ENCODE results near the gene ADAMTS12.

DNA sequence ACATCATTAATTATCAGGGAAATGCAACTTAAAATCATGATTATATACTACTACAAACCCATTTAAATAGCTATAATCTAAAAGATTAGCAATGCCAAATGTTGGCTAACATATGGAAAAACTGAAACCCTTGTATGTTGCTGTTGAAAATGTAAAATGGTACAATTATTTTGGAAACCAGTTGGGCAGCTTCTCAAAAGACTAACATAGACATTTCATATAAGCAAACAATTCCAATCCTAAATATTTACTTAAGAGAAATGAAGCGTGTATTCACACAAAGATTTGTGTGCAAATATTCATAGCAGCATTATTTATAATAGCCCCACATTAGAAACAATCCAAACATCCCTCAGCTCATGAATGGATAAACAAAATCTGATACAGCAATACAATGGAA is 106.2 kb downstream of the ADAMTS12 start:
- no peak for TF ChIP-seq CTCF (IDR thresholded peaks at IDR 0.05; ENCODE audit: low read depth, low read length)
- TF ChIP-seq EZH2phosphoT487 (IDR thresholded peaks at IDR 0.05; ENCODE audit: low read depth) = no peak
